Epidermal melanocyte (primary cell): ENCODE measurements around the gene CAMK2G.
"Not testable (repeated sequence)": the region's sequence is repeated elsewhere in the genome, so short reads cannot be mapped to it uniquely, and the experiment has no call there.

Experiments used
- DNase-seq: peaks from one replicate; pipeline ENCODE4 v3.0.0; 2011; ENCODE audit warnings: low spot score; ENCODE audit not compliant: insufficient read length

The CAMK2G gene

GRCh38 chr10:73874267-73875138, at the start of gene CAMK2G:
Gene CAMK2G (minus strand): TSS chr10:73874555. CDS start chr10:73874461, 94 bp downstream.
- DNase-seq: peak; percentile 88

DNA sequence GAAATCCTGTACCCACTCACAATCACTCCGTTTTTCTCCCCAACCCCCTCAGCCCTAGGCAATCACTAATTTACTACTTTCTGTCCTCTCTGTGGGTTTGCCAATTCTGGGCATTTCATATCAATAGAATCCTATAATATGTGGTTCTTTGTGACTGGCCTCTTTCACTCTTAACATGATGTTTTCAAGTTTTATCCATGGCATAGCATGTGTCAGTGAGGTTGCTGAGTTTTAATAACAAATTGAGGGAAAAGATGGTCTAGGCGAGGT, 48.4 kb upstream of the CAMK2G start:
- no peak for DNase-seq

- DNase-seq: no peak
Observed at GRCh38 chr10:73922007-73922863, 47.9 kb upstream of the CAMK2G start.

GRCh38 chr10:73920089-73920488, 45.7 kb upstream of the CAMK2G start:
- DNase-seq: no peak

DNA sequence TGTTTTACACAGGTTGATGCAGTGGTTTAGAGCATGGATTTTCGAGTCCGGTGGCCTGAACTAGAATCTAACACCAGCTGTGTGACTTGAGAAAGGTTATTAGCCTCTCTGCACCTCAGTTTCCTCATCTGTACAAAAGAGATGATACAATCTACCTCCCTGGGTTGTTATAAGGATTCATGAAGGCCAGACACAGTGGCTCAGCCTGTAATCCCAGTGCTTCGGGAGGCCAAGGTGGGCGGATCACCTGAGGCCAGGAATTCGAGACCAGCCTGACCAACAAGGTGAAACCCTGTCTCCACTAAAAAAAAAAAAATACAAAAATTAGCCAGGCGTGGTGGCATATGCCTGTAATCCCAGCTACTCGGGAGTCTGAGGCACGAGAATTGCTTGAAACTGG, 45.1 kb upstream of the CAMK2G start:
- DNase-seq: not testable (repeated sequence)

DNA sequence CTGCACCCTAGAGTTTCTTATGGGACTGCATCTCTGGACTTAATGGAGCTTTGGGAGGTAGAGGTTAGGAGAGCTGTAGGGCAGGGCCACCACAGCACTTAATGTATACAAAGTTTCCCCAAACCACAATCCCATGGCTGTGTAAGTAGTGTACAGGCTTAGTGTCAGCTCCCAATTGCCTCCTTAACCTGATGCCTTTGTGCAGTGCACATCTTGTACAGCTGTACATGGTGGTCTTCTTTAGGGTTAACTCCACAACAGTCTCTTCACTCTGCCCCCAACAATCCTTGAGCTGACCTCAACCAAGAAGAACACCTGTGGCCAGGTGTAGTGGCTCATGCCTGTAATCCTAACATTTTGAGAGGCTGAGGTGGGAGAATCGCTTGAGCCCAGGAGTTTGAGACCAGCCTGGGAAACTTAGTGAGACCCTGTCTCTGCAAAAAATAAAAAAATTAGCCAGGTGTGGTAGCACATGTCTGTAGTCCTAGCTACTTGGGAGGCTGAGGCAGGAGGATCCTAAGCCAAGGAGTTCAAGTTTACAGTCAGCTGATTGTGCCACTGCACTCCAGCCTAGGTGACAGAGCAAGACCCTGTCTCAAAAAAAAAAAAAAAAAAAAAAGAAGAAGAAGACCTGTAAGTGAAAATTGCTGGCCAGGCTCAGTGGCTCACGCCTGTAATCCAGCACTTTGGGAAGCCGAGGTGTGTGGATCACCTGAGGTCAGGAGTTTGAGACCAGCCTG, 43.4 kb upstream of the CAMK2G start:
- DNase-seq: no peak

DNA sequence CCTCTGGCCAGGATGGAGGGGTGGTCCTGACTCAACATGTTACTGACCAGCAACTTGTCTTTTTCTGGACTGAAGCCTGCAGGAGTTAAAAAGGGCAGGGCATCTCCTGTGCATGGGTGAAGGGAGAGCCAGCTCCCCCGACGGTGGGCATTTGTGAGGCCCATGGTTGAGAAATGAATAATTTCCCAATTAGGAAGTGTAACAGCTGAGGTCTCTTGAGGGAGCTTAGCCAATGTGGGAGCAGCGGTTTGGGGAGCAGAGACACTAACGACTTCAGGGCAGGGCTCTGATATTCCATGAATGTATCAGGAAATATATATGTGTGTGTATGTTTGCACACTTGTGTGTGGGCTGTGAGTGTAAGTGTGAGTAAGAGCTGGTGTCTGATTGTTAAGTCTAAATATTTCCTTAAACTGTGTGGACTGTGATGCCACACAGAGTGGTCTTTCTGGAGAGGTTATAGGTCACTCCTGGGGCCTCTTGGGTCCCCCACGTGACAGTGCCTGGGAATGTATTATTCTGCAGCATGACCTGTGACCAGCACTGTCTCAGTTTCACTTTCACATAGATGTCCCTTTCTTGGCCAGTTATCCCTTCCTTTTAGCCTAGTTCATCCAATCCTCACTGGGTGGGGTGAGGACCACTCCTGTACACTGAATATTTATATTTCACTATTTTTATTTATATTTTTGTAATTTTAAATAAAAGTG, 42.6 kb upstream of the CAMK2G start:
- no peak for DNase-seq

- no peak for DNase-seq
Observed at GRCh38 chr10:73915206-73915851, 41.0 kb upstream of the CAMK2G start.

DNA sequence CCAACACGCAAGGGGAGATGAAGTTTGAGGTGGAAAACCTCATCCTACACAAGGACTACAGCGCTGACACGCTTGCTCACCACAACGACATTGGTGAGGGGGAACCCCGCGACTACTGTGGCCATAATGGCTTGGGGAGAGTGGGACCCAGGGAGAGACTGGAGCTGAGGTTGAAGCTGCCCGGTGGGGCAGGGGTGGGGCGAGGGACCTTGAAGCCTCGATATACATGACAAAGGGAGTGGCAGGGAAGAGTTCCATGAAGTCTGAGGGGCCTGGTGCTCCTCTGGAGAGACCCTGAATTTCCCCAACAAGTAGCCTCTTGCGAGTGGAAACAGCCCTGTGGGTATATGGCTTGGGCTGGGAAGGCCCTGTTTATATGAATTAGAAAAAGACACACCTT, 39.7 kb upstream of the CAMK2G start:
- no peak for DNase-seq

DNA sequence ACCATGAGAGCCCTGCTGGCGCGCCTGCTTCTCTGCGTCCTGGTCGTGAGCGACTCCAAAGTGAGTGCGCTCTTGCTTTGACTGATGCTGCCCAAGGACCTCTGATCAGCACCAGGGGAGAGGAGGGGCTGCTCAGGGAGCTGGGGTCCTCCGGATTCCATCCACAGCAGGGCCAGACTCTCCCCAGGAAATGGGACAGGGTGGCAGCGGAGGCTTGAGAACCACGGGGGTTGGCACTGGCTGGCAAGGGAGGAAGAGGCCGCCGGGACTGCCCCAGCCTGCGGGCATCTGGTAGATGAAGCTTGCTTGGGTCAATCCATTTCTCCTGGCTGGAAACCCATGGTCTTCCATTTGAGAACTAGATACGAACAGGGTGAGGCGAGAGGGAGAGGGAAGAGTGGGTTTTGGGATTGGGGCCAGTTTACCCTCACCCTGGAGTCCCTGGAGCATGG, 37.2 kb upstream of the CAMK2G start:
- no peak for DNase-seq

- DNase-seq: no peak
Observed at GRCh38 chr10:73910764-73911552, 36.6 kb upstream of the CAMK2G start, which contains the start of gene PLAU. Gene PLAU (plus strand): TSS chr10:73911132. CDS start chr10:73911556, 424 bp downstream.

DNA sequence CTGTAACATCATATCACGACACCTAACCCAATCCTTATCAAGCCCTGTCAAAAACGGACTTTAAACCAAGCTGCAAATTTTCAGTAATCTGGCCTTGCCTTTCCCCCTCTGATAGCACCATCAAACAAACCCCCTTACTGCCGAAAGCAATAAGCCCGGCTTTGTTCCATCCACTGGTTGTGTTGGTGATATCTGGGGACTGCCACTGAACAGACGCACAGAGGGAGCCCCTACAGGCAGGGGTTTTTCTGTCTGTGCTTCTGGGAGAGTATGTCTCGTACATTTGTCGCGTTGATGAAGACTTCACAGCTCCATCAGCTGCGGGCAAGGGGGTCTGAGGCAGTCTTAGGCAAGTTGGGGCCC, 36.0 kb upstream of the CAMK2G start:
- DNase-seq: no peak

DNA sequence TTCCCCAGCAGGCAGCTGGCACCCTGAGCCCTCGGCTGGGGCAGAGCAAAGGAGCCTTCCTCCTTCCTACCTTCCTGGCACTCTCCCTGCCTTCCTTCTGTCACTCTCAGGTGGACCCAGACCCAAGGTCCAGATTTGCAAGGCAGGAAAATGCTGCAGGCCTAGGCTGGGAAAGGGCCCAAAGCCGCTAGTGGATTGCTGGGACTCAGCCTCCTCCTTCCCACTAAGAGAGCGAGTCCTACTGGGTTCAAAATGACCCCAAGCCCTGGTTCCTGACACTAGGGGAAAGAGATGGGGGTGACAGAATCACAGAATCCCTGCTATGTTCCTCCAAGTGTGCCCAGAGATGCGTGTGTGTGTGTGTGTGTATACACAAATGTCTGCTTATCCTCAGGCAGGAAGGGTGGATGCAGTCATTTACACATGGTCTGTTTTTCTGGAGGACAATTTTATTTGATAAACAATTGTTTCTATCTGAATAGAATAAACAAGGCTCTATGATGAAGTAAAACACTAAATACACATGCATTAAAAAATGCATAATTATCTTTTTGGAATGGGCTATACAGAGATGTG, 35.3 kb upstream of the CAMK2G start:
- no peak for DNase-seq

DNA sequence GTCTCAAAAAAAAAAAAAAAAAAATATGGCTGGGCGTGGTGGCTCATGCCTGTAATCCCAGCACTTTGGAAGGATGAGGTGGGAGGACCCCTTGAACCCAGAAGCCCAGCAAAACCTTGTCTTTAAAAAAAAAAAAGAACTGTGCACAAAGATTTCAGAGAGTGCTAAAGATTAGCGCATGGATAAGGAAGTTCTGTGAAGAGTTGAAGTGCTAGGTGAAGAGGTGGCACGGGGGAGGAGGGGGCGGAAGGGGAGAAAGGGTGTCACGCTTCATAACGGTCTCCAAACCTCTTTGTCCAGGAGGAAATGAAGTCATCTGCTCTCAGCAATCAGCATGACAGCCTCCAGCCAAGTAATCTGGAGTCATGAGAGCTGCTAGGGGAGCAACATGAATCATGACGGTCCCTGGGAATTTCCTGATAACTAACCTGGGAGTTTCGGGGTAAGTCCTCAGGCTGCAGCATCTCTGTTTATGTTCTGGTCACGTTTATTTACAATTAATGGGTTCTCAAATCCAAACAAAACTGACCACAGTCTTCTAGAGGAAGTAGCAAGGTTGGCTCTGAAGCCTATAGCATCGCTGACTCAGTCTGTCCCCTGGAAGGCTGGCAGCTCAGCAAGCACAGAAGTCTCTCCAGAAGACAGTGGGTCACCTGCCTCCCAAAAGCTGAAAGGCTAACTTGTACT, 34.6 kb upstream of the CAMK2G start:
- DNase-seq: no peak

DNA sequence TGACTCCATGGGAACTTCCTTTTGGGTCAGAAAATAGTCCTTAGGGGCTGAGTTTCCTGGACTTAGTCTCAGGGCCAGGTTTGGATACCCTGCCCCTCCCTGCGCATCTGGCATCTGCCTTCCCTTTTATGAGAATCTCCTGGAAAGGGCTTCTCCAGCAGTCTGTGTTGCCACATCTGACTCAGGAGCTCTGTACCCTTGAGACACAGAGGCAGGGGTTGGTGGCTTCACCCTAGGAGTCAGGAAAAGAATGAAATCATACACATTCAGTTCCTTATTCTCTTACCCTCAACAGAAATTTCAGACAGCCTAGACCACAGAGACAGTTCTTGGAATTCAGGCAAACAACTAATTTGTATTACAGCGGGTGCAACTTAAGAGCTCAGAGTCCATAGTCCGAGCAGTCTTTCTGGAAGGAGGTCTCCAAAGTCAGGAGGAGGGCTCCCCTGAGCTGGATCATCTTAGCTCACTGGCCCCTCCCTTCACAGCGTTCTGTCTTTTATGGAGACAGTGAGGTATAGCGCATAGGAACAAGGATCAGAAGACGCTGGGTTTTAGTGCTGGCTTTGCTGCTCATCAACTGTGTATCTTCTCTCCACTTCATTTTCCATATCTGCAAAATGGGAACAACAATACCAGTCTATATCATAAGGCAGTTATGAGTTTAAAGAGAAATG, 33.6 kb upstream of the CAMK2G start:
- DNase-seq: no peak

DNA sequence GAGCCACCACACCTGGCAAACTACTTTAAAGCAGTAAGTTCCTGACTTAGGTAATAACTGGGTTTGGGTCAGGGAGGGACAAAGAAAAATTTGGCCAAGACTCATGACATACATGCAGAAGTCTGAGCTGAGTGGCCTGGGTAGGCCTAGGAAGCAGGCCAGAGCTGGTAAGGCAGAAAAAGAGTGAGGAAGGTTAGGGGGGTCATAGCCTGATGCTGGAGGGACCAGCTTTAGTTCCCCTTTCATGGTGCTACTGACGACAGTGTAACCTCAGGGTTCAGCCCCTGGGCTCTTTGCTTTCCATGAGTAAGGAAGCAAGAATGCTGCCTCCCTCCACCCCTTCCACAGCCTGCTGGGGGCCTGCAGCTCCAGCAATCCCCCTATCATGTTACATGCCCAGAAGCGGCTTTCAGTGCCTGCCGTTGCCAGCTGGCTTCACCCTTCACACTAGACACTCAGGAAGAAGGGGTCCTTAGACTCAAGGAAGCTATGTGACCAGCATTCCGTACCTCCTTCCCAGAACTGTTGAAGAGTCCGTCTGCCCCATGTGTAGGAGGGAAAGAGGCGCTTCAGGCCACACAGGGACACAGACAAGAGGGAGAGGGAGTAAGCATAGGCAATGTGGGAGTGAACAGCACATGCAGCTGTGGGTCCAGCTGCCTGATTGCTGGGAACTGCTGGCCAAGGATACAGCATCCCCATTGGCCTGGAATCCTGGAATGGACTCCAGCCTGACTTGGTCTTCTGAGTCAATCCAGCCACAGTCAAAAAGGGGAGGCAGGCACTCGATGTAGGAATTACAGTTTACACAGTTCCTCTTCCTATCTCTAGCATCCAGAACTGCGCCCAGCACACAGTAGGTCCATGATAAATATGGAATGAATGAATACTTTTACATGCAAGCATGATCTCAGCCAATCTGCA, 32.4 kb upstream of the CAMK2G start:
- DNase-seq: peak; percentile 51
